A549 (cell line): Measurements from ENCODE around the gene UBA52.

Experiments used
- CTCF ChIP-seq: fragments of >200 bp; sonication (Bioruptor Twin); formaldehyde crosslinking; IDR thresholded peaks from 3 replicates; pipeline ENCODE4 v1.5.1; 2016
- EHMT2 ChIP-seq: fragments of 200-600 bp; sonication (generic); IDR thresholded peaks from 2 replicates; pipeline ENCODE4 v1.6.1; 2016; ENCODE audit warnings: antibody characterized with exemption, low read depth, mild to moderate bottlenecking, moderate library complexity
- HDAC2 ChIP-seq: fragments of 200-600 bp; sonication (generic); IDR thresholded peaks from 2 replicates; pipeline ENCODE4 v1.6.1; 2016
- POLR2A ChIP-seq: IDR thresholded peaks from 2 replicates; pipeline ENCODE4 v1.6.1; 2012; ENCODE audit warnings: mild to moderate bottlenecking, low read length
- RFX5 ChIP-seq: fragments of 450-650 bp; IDR thresholded peaks from 2 replicates; pipeline ENCODE4 v1.7.1; 2014; ENCODE audit warnings: antibody characterized with exemption, mild to moderate bottlenecking, moderate library complexity
- SREBF2 ChIP-seq: fragments of 450-650 bp; IDR thresholded peaks from 2 replicates; pipeline ENCODE4 v1.6.1; 2014; ENCODE audit warnings: mild to moderate bottlenecking, moderate library complexity
- TP53 ChIP-seq: fragments of 250-450 bp; sonication (Bioruptor Pico); IDR thresholded peaks from 2 replicates; pipeline ENCODE4 v1.5.0; 2021; ENCODE audit warnings: mild to moderate bottlenecking, moderate library complexity

GRCh38 chr19:18594096-18594823 is 22.6 kb downstream of the UBA52 start:
- no peak for TF ChIP-seq TP53 (CRISPR knock-in tag)
- TF ChIP-seq CTCF, result peak; percentile 70
- TF ChIP-seq POLR2A, result no peak
- no peak for TF ChIP-seq HDAC2
- TF ChIP-seq SREBF2, result no peak
- no peak for TF ChIP-seq RFX5
- TF ChIP-seq EHMT2, result no peak
